SK-N-SH treated with all-trans-retinoic acid at 6 μM for 48 hours (cell line): ENCODE data around the gene PDE4B.

ENCODE experiments used
- CSRNP3 ChIP-seq: fragments of 250-450 bp; sonication (Bioruptor Pico); IDR thresholded peaks from 2 replicates; pipeline ENCODE4 v1.5.1; 2021; ENCODE audit warnings: mild to moderate bottlenecking, moderate library complexity
- ZNF70 ChIP-seq: fragments of 450-650 bp; formaldehyde crosslinking; IDR thresholded peaks from 2 replicates; pipeline ENCODE4 v1.5.0; 2020; ENCODE audit warnings: mild to moderate bottlenecking, moderate library complexity
- ZNF8 ChIP-seq: fragments of 450-650 bp; formaldehyde crosslinking; IDR thresholded peaks from 2 replicates; pipeline ENCODE4 v1.5.0; 2020; ENCODE audit warnings: mild to moderate bottlenecking, moderate library complexity

- TF ChIP-seq CSRNP3 (CRISPR knock-in tag) (no peak), ZNF8 (CRISPR knock-in tag) (no peak), ZNF70 (CRISPR knock-in tag) (no peak)
Observed at GRCh38 chr1:66227966-66228365, 435.3 kb downstream of the PDE4B start.
